Keratinocyte (primary cell): Measurements from ENCODE around the gene STX8. TPM values are rescaled to one million over a fixed set of nuclear protein-coding genes. Genes with fewer than 3 reads are reported as not detected.

Experiments
- DNase-seq: peaks from one replicate; pipeline ENCODE4 v3.0.0-alpha.2; 2011; ENCODE audit warnings: low read depth, missing footprints, low spot score
- FAIRE-seq: peaks from 2 replicates; lab custom pipeline; 2011; peaks lifted over from hg19 to GRCh38; lab: Jason Lieb, UNC
- H2AFZ ChIP-seq: 2 replicates; pipeline ENCODE4 v1.6.0; 2012; ENCODE audit warnings: low read length, control low read depth, inconsistent platforms; ENCODE audit not compliant: control insufficient read depth
- H3K27ac ChIP-seq: 2 replicates; pipeline ENCODE4 v1.5.1; 2011; ENCODE audit warnings: low read length; ENCODE audit not compliant: control insufficient read depth, insufficient read depth
- H3K27me3 ChIP-seq: 3 replicates; pipeline ENCODE4 v1.6.0; 2011; ENCODE audit warnings: low read length; ENCODE audit not compliant: control insufficient read depth, insufficient read depth; ENCODE audit errors: extremely low read depth
- H3K36me3 ChIP-seq, 2 experiments: 2 replicates in 1 of 2; 3 replicates in 1 of 2; pipeline ENCODE4 v1.5.1; 2011; ENCODE audit warnings: low read length in 2 of 2, mild to moderate bottlenecking in 1 of 2; ENCODE audit not compliant: control insufficient read depth in 2 of 2, insufficient read depth in 2 of 2; ENCODE audit errors: extremely low read depth in 1 of 2
- H3K4me1 ChIP-seq: 3 replicates; pipeline ENCODE4 v1.5.1; 2011; ENCODE audit warnings: low read length; ENCODE audit not compliant: control insufficient read depth, insufficient read depth; ENCODE audit errors: extremely low read depth
- H3K4me2 ChIP-seq: 3 replicates; pipeline ENCODE4 v1.6.0; 2011; ENCODE audit warnings: low read depth, low read length; ENCODE audit not compliant: control insufficient read depth, insufficient read depth; ENCODE audit errors: extremely low read depth
- H3K4me3 ChIP-seq, 3 experiments: fragments of 200-600 bp in 1 of 3; sonication (generic) in 1 of 3; 2 replicates in 2 of 3; 3 replicates in 1 of 3; pipeline ENCODE4 v1.5.1; 2011 to 2016; ENCODE audit warnings: low read length in 3 of 3, mild to moderate bottlenecking in 3 of 3, control low read depth in 2 of 3, inconsistent platforms in 1 of 3, low read depth in 1 of 3, mixed read lengths in 1 of 3, mixed run types in 1 of 3, moderate library complexity in 1 of 3; ENCODE audit not compliant: control insufficient read depth in 2 of 3, insufficient read depth in 2 of 3; ENCODE audit errors: extremely low read depth in 1 of 3
- H3K79me2 ChIP-seq: 2 replicates; pipeline ENCODE4 v1.6.0; 2012; ENCODE audit warnings: low read length; ENCODE audit not compliant: control insufficient read depth, insufficient read depth
- H3K9ac ChIP-seq: 3 replicates; pipeline ENCODE4 v1.6.0; 2011; ENCODE audit warnings: low read length; ENCODE audit not compliant: control insufficient read depth, insufficient read depth; ENCODE audit errors: extremely low read depth
- H3K9me1 ChIP-seq: 3 replicates; pipeline ENCODE4 v1.6.0; 2011; ENCODE audit warnings: low read length; ENCODE audit not compliant: control insufficient read depth, insufficient read depth; ENCODE audit errors: extremely low read depth
- H3K9me3 ChIP-seq: 2 replicates; pipeline ENCODE4 v1.5.1; 2012; ENCODE audit warnings: low read depth, low read length; ENCODE audit not compliant: control insufficient read depth
- H4K20me1 ChIP-seq: 3 replicates; pipeline ENCODE4 v1.6.0; 2011; ENCODE audit warnings: low read length; ENCODE audit not compliant: control insufficient read depth, insufficient read depth; ENCODE audit errors: extremely low read depth
- EZH2 ChIP-seq: IDR thresholded peaks from one replicate; pipeline ENCODE4 v1.6.1; 2012; ENCODE audit warnings: inconsistent platforms, mild to moderate bottlenecking, low read length, moderate library complexity
- dilution Hi-C: fragments of 300-500 bp; cut with MboI; formaldehyde crosslinking; loops from one replicate; pipeline ENCODE4 v1.7.0; 2020; ENCODE audit warnings: low sequenced_read_pairs; ENCODE audit not compliant: extremely low pct_ligation_motif_present
- polyA plus RNA-seq, 5 experiments: library from polyadenylated mRNA; depleted of rRNA in 3 of 5; stranded (reverse) in 3 of 5; stranded (forward) in 1 of 5; unstranded in 1 of 5; fragments of >200 nt; gene quantifications; 1 replicate in 1 of 5; 2 replicates in 3 of 5; 3 replicates in 1 of 5; pipeline versions ENCODE4 v1.2.1 to v1.2.3, GENCODE V29; 2011 to 2012; ENCODE audit warnings: missing spikeins in 2 of 5, low read depth in 1 of 5, low replicate concordance in 1 of 5
- TF ChIP-seq, protein P1 (sequence below), 3 experiments: IDR thresholded peaks in 1 of 3; conservative IDR thresholded peaks in 1 of 3; optimal IDR thresholded peaks in 1 of 3; 2 replicates in 2 of 3; 3 replicates in 1 of 3; pipeline versions ENCODE3 to v1.5.1; 2011; ENCODE audit warnings: low read length in 3 of 3, mild to moderate bottlenecking in 3 of 3, moderate library complexity in 2 of 3, control low read depth in 1 of 3, inconsistent platforms in 1 of 3; ENCODE audit not compliant: insufficient read depth in 2 of 3; ENCODE audit errors: extremely low read depth in 1 of 3

The STX8 gene
- polyA plus RNA-seq, 1 donor (not counting 4 experiments of a cell fraction or from before 2014, with no cell fraction given): 90.3 TPM

DNA sequence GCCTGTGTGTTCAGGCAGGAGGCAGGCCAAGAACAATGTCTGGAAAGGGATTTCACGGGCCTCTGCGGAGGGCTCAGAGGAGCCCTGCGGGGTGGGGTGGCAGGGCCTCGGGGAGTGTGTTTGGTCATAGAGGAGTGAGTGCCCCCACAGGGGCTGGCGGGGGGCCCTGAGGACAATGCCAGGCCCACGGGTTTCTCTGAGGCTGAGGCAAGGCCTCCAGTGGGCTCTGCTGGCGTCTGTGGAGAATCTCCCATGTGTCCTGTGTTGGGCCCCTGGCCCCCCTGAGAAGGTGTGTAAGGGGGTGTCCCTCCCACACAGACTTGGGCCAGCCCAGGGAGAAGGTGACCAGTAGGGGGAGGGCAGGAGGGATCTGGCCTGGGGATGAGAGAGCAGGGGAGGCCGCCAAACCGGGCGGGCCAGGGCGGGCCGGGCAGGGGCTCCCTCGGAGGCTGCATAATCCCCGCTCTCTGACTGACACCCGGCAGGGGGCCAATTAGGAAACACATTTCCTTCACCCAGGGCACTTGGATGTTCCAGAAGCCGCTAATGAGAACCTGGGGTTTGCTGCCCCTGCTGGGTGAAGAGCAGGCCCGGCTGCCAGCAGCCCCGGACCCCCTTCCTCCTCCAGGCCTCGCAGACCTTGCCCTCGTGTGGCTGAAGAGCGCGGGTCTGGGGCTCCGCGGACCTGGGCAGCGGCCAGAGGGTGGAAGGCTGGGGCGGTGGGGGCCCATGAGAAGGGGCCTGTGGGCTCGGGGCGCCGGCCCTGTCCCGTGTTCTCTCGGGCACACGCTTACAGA, 350.1 kb downstream of the STX8 start:
- DNase-seq (no peak), FAIRE-seq (no peak)
- no peaks in the 10 kb centered on the region for H3K9me1 ChIP-seq
- no peaks in the 10 kb centered on the region for H3K36me3 ChIP-seq
- H3K9me3 ChIP-seq: peaks cover 3% of the 10 kb centered on the region
- dilution Hi-C loops: no loop called here
- no peak overlapping the region for H2AFZ ChIP-seq
- no peaks in the 10 kb centered on the region for H3K27me3 ChIP-seq
- H3K4me2 ChIP-seq: no peak overlapping the region
- no peak for TF ChIP-seq EZH2
- TF ChIP-seq, protein P1, sequence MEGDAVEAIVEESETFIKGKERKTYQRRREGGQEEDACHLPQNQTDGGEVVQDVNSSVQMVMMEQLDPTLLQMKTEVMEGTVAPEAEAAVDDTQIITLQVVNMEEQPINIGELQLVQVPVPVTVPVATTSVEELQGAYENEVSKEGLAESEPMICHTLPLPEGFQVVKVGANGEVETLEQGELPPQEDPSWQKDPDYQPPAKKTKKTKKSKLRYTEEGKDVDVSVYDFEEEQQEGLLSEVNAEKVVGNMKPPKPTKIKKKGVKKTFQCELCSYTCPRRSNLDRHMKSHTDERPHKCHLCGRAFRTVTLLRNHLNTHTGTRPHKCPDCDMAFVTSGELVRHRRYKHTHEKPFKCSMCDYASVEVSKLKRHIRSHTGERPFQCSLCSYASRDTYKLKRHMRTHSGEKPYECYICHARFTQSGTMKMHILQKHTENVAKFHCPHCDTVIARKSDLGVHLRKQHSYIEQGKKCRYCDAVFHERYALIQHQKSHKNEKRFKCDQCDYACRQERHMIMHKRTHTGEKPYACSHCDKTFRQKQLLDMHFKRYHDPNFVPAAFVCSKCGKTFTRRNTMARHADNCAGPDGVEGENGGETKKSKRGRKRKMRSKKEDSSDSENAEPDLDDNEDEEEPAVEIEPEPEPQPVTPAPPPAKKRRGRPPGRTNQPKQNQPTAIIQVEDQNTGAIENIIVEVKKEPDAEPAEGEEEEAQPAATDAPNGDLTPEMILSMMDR (optimal IDR thresholded peaks at IDR 0.05 in 1 of 3, IDR thresholded peaks at IDR 0.05 in 1 of 3, conservative IDR thresholded peaks at IDR 0.05 in 1 of 3; ENCODE audit: extremely low read depth in 1 of 3, insufficient read depth in 2 of 3, low read length in 3 of 3): no peak
- H4K20me1 ChIP-seq: no peaks in the 10 kb centered on the region
- no peaks in the 10 kb centered on the region for H3K79me2 ChIP-seq
- no peak overlapping the region for H3K27ac ChIP-seq
- H3K4me3 ChIP-seq: no peak overlapping the region
- no peaks in the 10 kb centered on the region for H3K4me1 ChIP-seq
- no peak overlapping the region for H3K9ac ChIP-seq

- Histone ChIP-seq H3K4me3 (no peak overlapping the region), H3K9me3 (peaks cover 3% of the 10 kb centered on the region), H3K9ac (no peak overlapping the region), H3K9me1 (no peaks in the 10 kb centered on the region), H4K20me1 (no peaks in the 10 kb centered on the region), H3K27me3 (no peaks in the 10 kb centered on the region), H3K36me3 (no peaks in the 10 kb centered on the region), H3K4me2 (no peak overlapping the region), H3K79me2 (no peaks in the 10 kb centered on the region), H3K27ac (no peak overlapping the region), H3K4me1 (no peaks in the 10 kb centered on the region), H2AFZ (no peak overlapping the region)
- FAIRE-seq: no peak
- DNase-seq: no peak
- dilution Hi-C loops: no loop called here
- no peak for TF ChIP-seq EZH2
- TF ChIP-seq, protein P1 (optimal IDR thresholded peaks at IDR 0.05 in 1 of 3, IDR thresholded peaks at IDR 0.05 in 1 of 3, conservative IDR thresholded peaks at IDR 0.05 in 1 of 3; ENCODE audit: extremely low read depth in 1 of 3, insufficient read depth in 2 of 3, low read length in 3 of 3): no peak
Observed at GRCh38 chr17:9224485-9224884, 351.1 kb downstream of the STX8 start.
